ENCODE measurements around the gene HNRNPUL2.

The HNRNPUL2 gene

DNA sequence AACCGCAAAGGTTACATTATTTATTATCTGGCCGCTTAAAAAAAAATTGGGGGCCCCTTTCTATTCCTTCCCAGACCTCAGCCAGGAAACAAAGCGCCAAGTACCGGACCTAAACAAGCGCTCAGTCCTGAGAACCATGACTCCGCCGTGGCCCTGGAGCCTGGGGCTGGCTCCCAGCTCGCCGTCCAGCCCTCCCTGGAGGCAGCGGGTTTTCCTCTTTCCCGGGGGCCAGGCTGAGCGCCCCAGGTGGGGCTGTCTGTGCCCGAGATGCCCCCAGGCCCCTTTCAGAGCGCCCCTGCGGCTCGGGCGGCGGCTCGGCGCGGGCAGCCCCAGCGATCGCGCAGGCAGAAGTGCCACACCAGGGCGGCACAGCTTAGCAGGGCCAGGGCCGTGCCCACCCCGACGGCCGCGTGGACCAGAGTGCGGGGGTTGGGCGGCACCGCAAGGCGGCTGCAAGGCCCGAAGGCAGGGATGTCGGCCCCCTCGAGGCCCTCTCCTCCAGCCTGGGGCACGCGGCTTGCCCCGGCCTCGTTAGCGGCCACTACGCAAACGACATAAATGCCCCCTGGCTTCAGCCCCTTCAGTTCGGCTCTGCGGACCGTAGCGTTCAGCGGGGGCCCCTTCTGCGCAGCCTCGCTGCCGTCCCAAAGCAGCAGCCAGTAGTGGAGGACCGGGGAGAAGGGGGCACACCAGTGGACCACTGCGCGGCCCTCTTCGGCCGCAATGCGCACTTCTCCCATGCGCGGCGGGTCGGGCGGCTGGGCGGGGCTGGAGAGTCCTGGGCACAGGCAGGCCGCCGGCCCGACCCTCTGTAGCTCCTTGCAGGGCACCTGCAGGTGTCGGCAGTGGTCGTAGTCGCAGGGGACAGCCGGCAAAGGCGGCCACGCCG lies 39.5 kb downstream of the HNRNPUL2 start:
- no peak overlapping the region for H3K4me2 ChIP-seq (ENCODE audit: low read length)
- H3K14ac ChIP-seq (ENCODE audit: low read length), result no peak overlapping the region
- H3K79me2 ChIP-seq (ENCODE audit: control insufficient read depth, insufficient read depth, low read length, poor library complexity), result no peaks in the 10 kb centered on the region
- H3K23ac ChIP-seq (ENCODE audit: low read length), result no peak overlapping the region
- H4K12ac ChIP-seq (ENCODE audit: low read depth, low read length), result no peak overlapping the region
- H4K91ac ChIP-seq (ENCODE audit: low read depth, low read length), result no peak overlapping the region
- H3K4me1 ChIP-seq (ENCODE audit: control insufficient read depth in 1 of 2, insufficient read depth in 2 of 2, low read length in 2 of 2), result no peaks in the 10 kb centered on the region
- no peak overlapping the region for H3K27ac ChIP-seq (ENCODE audit: low read depth, low read length)
- H3K36me3 ChIP-seq (ENCODE audit: control insufficient read depth in 1 of 2, insufficient read depth in 2 of 2, low read length in 2 of 2), result peaks cover 29 to 30% of the 10 kb centered on the region in 2 experiments
- H3K9ac ChIP-seq (ENCODE audit: low read length), result no peak overlapping the region
- H2AFZ ChIP-seq (ENCODE audit: insufficient read depth, low read length, poor library complexity), result no peak overlapping the region
- no peak overlapping the region for H4K8ac ChIP-seq (ENCODE audit: low read depth, low read length)
- no peaks in the 10 kb centered on the region for H3K9me3 ChIP-seq (ENCODE audit: insufficient read depth, low read depth, low read length)
- no peaks in the 10 kb centered on the region for H3K79me1 ChIP-seq (ENCODE audit: low read length)
- no peak overlapping the region for H2BK12ac ChIP-seq (ENCODE audit: low read length)
- H3K4ac ChIP-seq (ENCODE audit: low read depth, low read length), result no peak overlapping the region
- H2BK5ac ChIP-seq (ENCODE audit: low read depth, low read length, poor library complexity), result no peak overlapping the region
- no peak for DNase-seq
- WGBS (ENCODE audit: extremely low coverage, insufficient coverage, insufficient read length), result 100% methylated on average over 1 of the region's 74 CpGs
- no peak overlapping the region for H3K18ac ChIP-seq (ENCODE audit: low read length)
- H3K27me3 ChIP-seq (ENCODE audit: insufficient read depth, low read length), result no peaks in the 10 kb centered on the region
- no peak overlapping the region for H3K4me3 ChIP-seq (ENCODE audit: low read depth, low read length)
- no peak overlapping the region for H2BK120ac ChIP-seq (ENCODE audit: insufficient read depth, low read length, poor library complexity)
- H2AK5ac ChIP-seq (ENCODE audit: low read length), result no peak overlapping the region

DNA sequence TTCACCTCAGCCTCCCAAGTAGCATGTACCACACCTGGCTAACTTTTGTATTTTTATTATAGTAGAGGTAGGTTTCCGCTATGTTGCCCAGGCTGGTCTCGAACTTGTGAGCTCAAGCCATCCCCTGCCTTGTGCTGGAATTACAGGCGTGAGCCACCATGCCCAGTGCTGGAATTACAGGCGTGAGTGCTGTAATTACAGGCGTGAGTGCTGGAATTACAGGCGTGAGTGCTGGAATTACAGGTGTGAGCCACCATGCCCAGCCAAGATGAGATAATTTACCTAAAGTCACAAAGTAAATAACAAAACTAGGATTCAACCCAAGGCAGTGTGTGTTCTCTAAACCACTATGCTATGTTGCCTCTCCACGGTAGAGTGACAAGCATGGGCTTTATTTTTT lies 44.7 kb downstream of the HNRNPUL2 start:
- Histone ChIP-seq H3K14ac (ENCODE audit: low read length) (no peak overlapping the region), H4K12ac (ENCODE audit: low read depth, low read length) (no peak overlapping the region), H3K18ac (ENCODE audit: low read length) (no peak overlapping the region), H2AFZ (ENCODE audit: insufficient read depth, low read length, poor library complexity) (no peak overlapping the region), H2BK5ac (ENCODE audit: low read depth, low read length, poor library complexity) (no peak overlapping the region), H3K79me2 (ENCODE audit: control insufficient read depth, insufficient read depth, low read length, poor library complexity) (peaks cover 6% of the 10 kb centered on the region), H3K27me3 (ENCODE audit: insufficient read depth, low read length) (no peaks in the 10 kb centered on the region), H3K4me3 (ENCODE audit: low read depth, low read length) (no peak overlapping the region), H2BK12ac (ENCODE audit: low read length) (no peak overlapping the region), H3K4me1 (ENCODE audit: control insufficient read depth in 1 of 2, insufficient read depth in 2 of 2, low read length in 2 of 2) (peaks cover 0 to 6% of the 10 kb centered on the region in 2 experiments), H2AK5ac (ENCODE audit: low read length) (no peak overlapping the region), H3K9me3 (ENCODE audit: insufficient read depth, low read depth, low read length) (peaks cover 3% of the 10 kb centered on the region), H3K79me1 (ENCODE audit: low read length) (peaks cover 5% of the 10 kb centered on the region), H4K8ac (ENCODE audit: low read depth, low read length) (no peak overlapping the region), H4K91ac (ENCODE audit: low read depth, low read length) (no peak overlapping the region), H3K27ac (ENCODE audit: low read depth, low read length) (no peak overlapping the region), H3K23ac (ENCODE audit: low read length) (no peak overlapping the region), H2BK120ac (ENCODE audit: insufficient read depth, low read length, poor library complexity) (no peak overlapping the region), H3K36me3 (ENCODE audit: control insufficient read depth in 1 of 2, insufficient read depth in 2 of 2, low read length in 2 of 2) (peaks cover 3% of the 10 kb centered on the region in 2 experiments), H3K4ac (ENCODE audit: low read depth, low read length) (no peak overlapping the region), H3K4me2 (ENCODE audit: low read length) (no peak overlapping the region), H3K9ac (ENCODE audit: low read length) (no peak overlapping the region)
- WGBS (ENCODE audit: extremely low coverage, insufficient coverage, insufficient read length), result no CpG with 5 or more reads among the region's 7 CpGs
- no peak for DNase-seq

DNA sequence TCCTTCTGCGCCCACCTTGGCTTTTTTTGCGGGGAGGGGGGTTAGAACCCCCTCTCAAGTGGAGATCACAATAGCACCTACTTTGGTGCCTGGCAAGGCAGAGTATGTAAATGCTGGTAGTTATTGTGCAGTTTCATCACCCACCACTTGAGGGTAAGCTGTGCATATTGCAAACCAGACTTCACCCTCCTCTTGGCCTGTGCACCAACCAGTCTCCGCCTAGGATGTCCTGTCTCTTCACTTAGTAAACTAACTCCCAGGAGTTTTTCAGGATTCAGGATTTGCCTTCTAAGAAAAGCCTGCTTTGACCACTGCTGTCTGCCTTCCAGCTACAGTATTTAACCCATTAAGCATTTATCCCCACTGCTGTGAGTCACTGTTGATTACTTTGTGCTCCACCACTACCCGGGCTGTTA lies 46.4 kb downstream of the HNRNPUL2 start:
- no peak overlapping the region for H2AK5ac ChIP-seq (ENCODE audit: low read length)
- peaks cover 6% of the 10 kb centered on the region for H3K79me2 ChIP-seq (ENCODE audit: control insufficient read depth, insufficient read depth, low read length, poor library complexity)
- peaks cover 0 to 6% of the 10 kb centered on the region in 2 experiments for H3K4me1 ChIP-seq (ENCODE audit: control insufficient read depth in 1 of 2, insufficient read depth in 2 of 2, low read length in 2 of 2)
- peak; percentile 38 to 69 for DNase-seq
- H3K18ac ChIP-seq (ENCODE audit: low read length), result no peak overlapping the region
- H3K27ac ChIP-seq (ENCODE audit: low read depth, low read length), result no peak overlapping the region
- peaks cover 11 to 17% of the 10 kb centered on the region in 2 experiments for H3K36me3 ChIP-seq (ENCODE audit: control insufficient read depth in 1 of 2, insufficient read depth in 2 of 2, low read length in 2 of 2)
- H2BK5ac ChIP-seq (ENCODE audit: low read depth, low read length, poor library complexity), result no peak overlapping the region
- no peak overlapping the region for H4K8ac ChIP-seq (ENCODE audit: low read depth, low read length)
- no CpG with 5 or more reads among the region's 4 CpGs for WGBS (ENCODE audit: extremely low coverage, insufficient coverage, insufficient read length)
- no peak overlapping the region for H3K4me2 ChIP-seq (ENCODE audit: low read length)
- H3K27me3 ChIP-seq (ENCODE audit: insufficient read depth, low read length), result no peaks in the 10 kb centered on the region
- H3K4ac ChIP-seq (ENCODE audit: low read depth, low read length), result no peak overlapping the region
- peaks cover 5% of the 10 kb centered on the region for H3K79me1 ChIP-seq (ENCODE audit: low read length)
- H4K12ac ChIP-seq (ENCODE audit: low read depth, low read length), result no peak overlapping the region
- no peak overlapping the region for H3K14ac ChIP-seq (ENCODE audit: low read length)
- H2BK120ac ChIP-seq (ENCODE audit: insufficient read depth, low read length, poor library complexity), result no peak overlapping the region
- H2BK12ac ChIP-seq (ENCODE audit: low read length), result no peak overlapping the region
- H3K4me3 ChIP-seq (ENCODE audit: low read depth, low read length), result no peak overlapping the region
- peak overlapping the region; percentile 35 for H2AFZ ChIP-seq (ENCODE audit: insufficient read depth, low read length, poor library complexity)
- H3K23ac ChIP-seq (ENCODE audit: low read length), result no peak overlapping the region
- H3K9ac ChIP-seq (ENCODE audit: low read length), result no peak overlapping the region
- no peak overlapping the region for H4K91ac ChIP-seq (ENCODE audit: low read depth, low read length)
- peaks cover 3% of the 10 kb centered on the region for H3K9me3 ChIP-seq (ENCODE audit: insufficient read depth, low read depth, low read length)

DNA sequence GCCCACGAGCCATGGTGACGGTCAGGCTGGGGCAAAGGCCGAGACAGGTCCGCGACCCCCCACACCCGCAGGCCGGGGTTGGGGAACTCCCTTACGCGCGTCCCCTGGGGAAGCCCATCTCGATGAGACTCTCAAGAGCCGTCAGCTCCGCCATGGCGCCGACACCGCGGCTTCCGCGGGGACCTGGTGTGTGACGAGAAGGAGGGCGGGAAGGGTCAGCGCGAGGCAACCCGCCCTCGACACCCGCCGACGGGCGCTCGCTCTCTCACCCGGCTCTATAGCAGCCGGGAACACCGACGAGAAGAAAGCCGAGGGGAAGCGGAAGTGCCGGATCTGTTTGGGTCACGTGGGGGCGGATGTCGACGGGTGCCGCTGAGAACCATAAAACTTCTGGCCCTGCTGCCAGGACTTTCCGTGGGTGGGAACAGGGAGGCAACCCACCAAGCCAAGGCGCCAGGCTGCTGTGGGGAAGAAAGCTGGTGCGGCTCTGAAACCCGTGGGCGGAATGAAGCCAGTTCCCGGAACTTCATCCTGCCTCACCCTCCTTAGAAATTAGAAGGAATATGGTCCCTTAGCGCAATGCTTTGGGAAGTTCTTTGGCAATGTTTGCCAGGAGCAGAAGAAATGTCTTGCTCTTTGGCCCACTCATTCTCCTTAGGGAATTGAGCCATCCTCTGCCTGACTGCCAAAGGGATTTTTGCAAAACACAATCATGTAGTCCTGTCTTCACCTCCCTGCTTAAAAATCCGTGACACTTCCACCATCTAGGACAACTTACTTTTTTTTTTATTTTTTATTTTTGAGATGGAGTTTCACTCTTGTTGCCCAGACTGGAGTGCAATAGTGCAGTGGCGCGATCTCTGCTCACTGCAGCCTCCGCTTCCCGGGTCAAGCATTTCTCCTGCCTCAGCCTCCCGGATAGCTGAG lies 48.2 kb downstream of the HNRNPUL2 start, which contains the start of gene UBXN1:
UBXN1 (minus strand) TSS at position 304 of the 927 bp plus-strand sequence; CDS start at position 154, 150 bp downstream.
- Histone ChIP-seq H3K9me3 (ENCODE audit: insufficient read depth, low read depth, low read length) (peaks cover 3% of the 10 kb centered on the region), H3K79me2 (ENCODE audit: control insufficient read depth, insufficient read depth, low read length, poor library complexity) (peaks cover 6% of the 10 kb centered on the region), H4K91ac (ENCODE audit: low read depth, low read length) (peak within 1 kb of the TSS; percentile 79), H3K23ac (ENCODE audit: low read length) (no peak within 1 kb of the TSS), H3K4me2 (ENCODE audit: low read length) (peak within 1 kb of the TSS; percentile 92), H2AFZ (ENCODE audit: insufficient read depth, low read length, poor library complexity) (peak within 1 kb of the TSS; percentile 75), H4K8ac (ENCODE audit: low read depth, low read length) (peak within 1 kb of the TSS; percentile 98), H3K27ac (ENCODE audit: low read depth, low read length) (peak within 1 kb of the TSS; percentile 13), H2AK5ac (ENCODE audit: low read length) (peak within 1 kb of the TSS; percentile 55), H3K4ac (ENCODE audit: low read depth, low read length) (peak within 1 kb of the TSS; percentile 99), H3K18ac (ENCODE audit: low read length) (peak within 1 kb of the TSS; percentile 78), H2BK5ac (ENCODE audit: low read depth, low read length, poor library complexity) (peak within 1 kb of the TSS; percentile 49), H3K9ac (ENCODE audit: low read length) (peak within 1 kb of the TSS; percentile 96), H3K27me3 (ENCODE audit: insufficient read depth, low read length) (no peaks in the 10 kb centered on the region), H3K4me3 (ENCODE audit: low read depth, low read length) (peak within 1 kb of the TSS; percentile 97), H3K79me1 (ENCODE audit: low read length) (peaks cover 5% of the 10 kb centered on the region), H3K4me1 (ENCODE audit: control insufficient read depth in 1 of 2, insufficient read depth in 2 of 2, low read length in 2 of 2) (peaks cover 0 to 6% of the 10 kb centered on the region in 2 experiments), H3K14ac (ENCODE audit: low read length) (peak within 1 kb of the TSS; percentile 87), H2BK120ac (ENCODE audit: insufficient read depth, low read length, poor library complexity) (peak within 1 kb of the TSS; percentile 90), H3K36me3 (ENCODE audit: control insufficient read depth in 1 of 2, insufficient read depth in 2 of 2, low read length in 2 of 2) (peaks cover 16 to 18% of the 10 kb centered on the region in 2 experiments), H4K12ac (ENCODE audit: low read depth, low read length) (peak within 1 kb of the TSS; percentile 88), H2BK12ac (ENCODE audit: low read length) (peak within 1 kb of the TSS; percentile 46)
- no CpG with 5 or more reads among the region's 55 CpGs for WGBS (ENCODE audit: extremely low coverage, insufficient coverage, insufficient read length)
- DNase-seq, result peak; percentile 83

Measured in trophoblast cell (in vitro differentiated cells and primary cell).